B cell (primary cell): ENCODE results near the gene TOP2B. TPM values are rescaled to one million over a fixed set of nuclear protein-coding genes. Genes with fewer than 3 reads are reported as not detected.

Experiments used
- ATAC-seq: fragments of 200-7000 bp; cut with Tn5 transposase; one replicate; pipeline ENCODE4 v1.10.0; 2021; ENCODE audit warnings: low read depth, mild to moderate bottlenecking, moderate number of reproducible peaks, moderate library complexity
- CTCF ChIA-PET: fragments of 350-600 bp; sonication (Branson Sonifier 250); formaldehyde crosslinking; loops from one replicate; lab custom pipeline; 2021; ENCODE audit warnings: antibody characterized with exemption, inconsistent platforms; lab: Charles Lee
- POLR2A ChIA-PET: fragments of 350-600 bp; sonication (Branson Sonifier 250); formaldehyde crosslinking; loops from one replicate; lab custom pipeline; 2021; ENCODE audit warnings: antibody characterized with exemption; lab: Charles Lee
- DNase-seq: peaks from one replicate; pipeline ENCODE4 v3.0.0; 2013
- H2AFZ ChIP-seq: 2 replicates; pipeline ENCODE4 v1.6.1; 2012; ENCODE audit warnings: mild to moderate bottlenecking, low read depth, low read length; ENCODE audit not compliant: insufficient read depth, poor library complexity, severe bottlenecking
- H3K27ac ChIP-seq, 2 donors: 1 replicate in 1 of 2; 2 replicates in 1 of 2; pipeline ENCODE4 v1.5.1; 2012 to 2013; ENCODE audit warnings: low read length in 2 of 2, mild to moderate bottlenecking in 2 of 2, moderate library complexity in 1 of 2
- H3K27me3 ChIP-seq, 4 experiments: fragments of 200-600 bp in 1 of 4; sonication (generic) in 1 of 4; replicated peaks in 1 of 4; 1 replicate in 2 of 4; 2 replicates in 2 of 4; pipeline versions ENCODE4 v1.6.1 to v1.7.0; 2013 to 2016; ENCODE audit warnings: low read length in 3 of 4, mild to moderate bottlenecking in 2 of 4, mixed read lengths in 1 of 4, moderate library complexity in 1 of 4; ENCODE audit not compliant: insufficient read depth in 4 of 4, control insufficient read depth in 3 of 4; ENCODE audit errors: control extremely low read depth in 1 of 4
- H3K36me3 ChIP-seq, 2 experiments: replicated peaks in 1 of 2; 1 replicate in 1 of 2; 2 replicates in 1 of 2; pipeline versions ENCODE4 v1.6.1 to v1.7.1; 2013; ENCODE audit warnings: low read length in 1 of 2; ENCODE audit not compliant: insufficient read depth in 2 of 2, control insufficient read depth in 1 of 2; ENCODE audit errors: control extremely low read depth in 1 of 2, extremely low read depth in 1 of 2
- H3K4me1 ChIP-seq, 2 donors: fragments of 200-600 bp in 1 of 2; sonication (generic) in 1 of 2; 1 replicate in 1 of 2; 2 replicates in 1 of 2; pipeline versions ENCODE4 v1.5.1 to v1.6.1; 2013 to 2017; ENCODE audit warnings: low read length in 2 of 2; ENCODE audit not compliant: control insufficient read depth in 2 of 2, insufficient read depth in 2 of 2
- H3K4me2 ChIP-seq: replicated peaks from 2 replicates; pipeline ENCODE3; 2012; ENCODE audit warnings: mild to moderate bottlenecking, low read depth, low read length; ENCODE audit not compliant: poor library complexity, severe bottlenecking
- H3K4me3 ChIP-seq, 5 experiments: fragments of 200-600 bp in 1 of 5; sonication (generic) in 1 of 5; 1 replicate in 3 of 5; 2 replicates in 2 of 5; pipeline versions ENCODE4 v1.5.1 to v1.7.0; 2011 to 2016; ENCODE audit warnings: low read length in 4 of 5, mild to moderate bottlenecking in 4 of 5, low read depth in 2 of 5, control low read depth in 1 of 5, moderate library complexity in 1 of 5; ENCODE audit not compliant: insufficient read depth in 1 of 5; ENCODE audit errors: control extremely low read depth in 1 of 5, extremely low read depth in 1 of 5
- H3K79me2 ChIP-seq: fragments of 200-600 bp; sonication (generic); one replicate; pipeline ENCODE4 v1.6.0; 2016; ENCODE audit warnings: low read length; ENCODE audit not compliant: control insufficient read depth, insufficient read depth
- H3K9ac ChIP-seq: fragments of 200-600 bp; sonication (generic); 2 replicates; pipeline ENCODE4 v1.6.1; 2017; ENCODE audit warnings: mild to moderate bottlenecking, low read length, moderate library complexity
- H3K9me3 ChIP-seq, 3 donors: one replicate each; pipeline versions ENCODE4 v1.6.1 to v1.7.1; 2013; ENCODE audit warnings: low read length in 2 of 3; ENCODE audit not compliant: control insufficient read depth in 2 of 3, insufficient read depth in 1 of 3; ENCODE audit errors: control extremely low read depth in 1 of 3
- H4K20me1 ChIP-seq: 2 replicates; pipeline ENCODE4 v1.6.0; 2012; ENCODE audit warnings: mild to moderate bottlenecking, low read length; ENCODE audit not compliant: insufficient read depth, control insufficient read depth, poor library complexity, severe bottlenecking
- H3K27ac Mint-ChIP-seq: one replicate; pipeline ENCODE4 v1.8.0; 2021; ENCODE audit warnings: mixed read lengths
- H3K27me3 Mint-ChIP-seq: one replicate; pipeline ENCODE4 v1.8.0; 2021; ENCODE audit warnings: mixed read lengths
- H3K4me1 Mint-ChIP-seq: one replicate; pipeline ENCODE4 v1.8.0; 2021; ENCODE audit warnings: mixed read lengths
- H3K4me3 Mint-ChIP-seq: one replicate; pipeline ENCODE4 v1.8.0; 2021; ENCODE audit warnings: mixed read lengths
- H3K9me3 Mint-ChIP-seq: one replicate; pipeline ENCODE4 v1.8.0; 2022; ENCODE audit warnings: mixed read lengths; ENCODE audit not compliant: insufficient read depth
- EZH2 ChIP-seq: IDR thresholded peaks from 2 replicates; pipeline ENCODE4 v1.6.1; 2012; ENCODE audit warnings: borderline replicate concordance, low read depth, mild to moderate bottlenecking, moderate library complexity, low read length; ENCODE audit not compliant: insufficient read depth, poor library complexity, severe bottlenecking
- WGBS: methylation state at CpG from one replicate; pipeline ENCODE4 v1.1.5; 2013; ENCODE audit warnings: missing lambda C conversion rate; ENCODE audit not compliant: insufficient coverage; 5-methylcytosine and 5-hydroxymethylcytosine counted together
- intact Hi-C: fragments of 100-400 bp; cut with micrococcal nuclease; formaldehyde crosslinking; loops from one replicate; pipeline ENCODE4 v1.10.0; 2022
- polyA plus RNA-seq: library from polyadenylated mRNA; depleted of rRNA; stranded (reverse); fragments of >200 nt; gene quantifications from 2 replicates; pipeline ENCODE4 v1.2.3, GENCODE V29; 2012
- total RNA-seq, 2 donors: library from RNA; stranded (reverse); fragments of 120-200 nt in 1 of 2; gene quantifications; 1 replicate in 1 of 2; 2 replicates in 1 of 2; pipeline versions ENCODE4 v1.2.3 to v1.2.4, GENCODE V29; 2013 to 2022
- TF ChIP-seq, protein P1 (sequence below): fragments of 200-600 bp; IDR thresholded peaks from one replicate; pipeline ENCODE4 v1.8.0; 2022; ENCODE audit warnings: antibody characterized with exemption, mild to moderate bottlenecking

The TOP2B gene
- total and polyA plus RNA-seq, 2 donors (not counting 1 experiment from before 2014, with no cell fraction given) = 22.2 to 149 TPM

DNA sequence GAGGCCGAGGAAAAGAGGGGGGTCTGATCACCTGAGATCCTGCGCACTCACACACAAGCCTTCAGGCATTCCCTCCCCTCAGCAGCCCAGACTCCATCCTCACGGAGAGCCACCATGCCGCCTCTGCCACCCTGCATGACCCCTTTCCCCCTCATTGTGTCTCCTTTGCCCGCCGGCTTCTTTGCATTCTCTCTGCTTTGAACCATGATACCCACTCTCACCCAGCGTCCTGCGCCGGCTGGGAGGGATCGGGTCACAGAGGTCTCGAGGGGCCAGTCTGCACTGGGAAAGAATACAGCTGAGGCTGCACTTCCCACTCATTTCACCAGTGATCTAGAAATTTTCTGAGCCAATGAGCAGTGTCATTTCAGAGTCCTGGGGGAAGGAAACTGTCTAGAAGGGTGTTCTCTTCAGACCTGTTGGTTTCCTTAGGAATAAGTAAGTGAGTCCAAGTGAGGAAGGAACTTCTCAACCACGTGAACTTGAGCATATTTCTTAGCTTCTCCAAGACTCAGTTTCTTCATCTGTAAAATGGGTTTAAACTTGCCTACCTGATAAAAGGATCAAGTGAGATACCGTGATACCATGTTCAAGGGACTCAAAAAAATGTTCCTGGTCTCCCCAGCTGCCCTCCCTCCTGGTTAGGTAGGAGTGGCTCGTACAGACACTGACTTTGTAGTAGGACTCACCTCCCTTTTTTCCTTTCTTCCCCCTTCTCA lies 96.7 kb downstream of the TOP2B start:
- Histone ChIP-seq H3K79me2 (no peaks in the 10 kb centered on the region), H3K36me3 (no peaks in the 10 kb centered on the region), H3K27me3 (no peaks in the 10 kb centered on the region), H3K9ac (no peak overlapping the region), H3K4me3 (no peak overlapping the region), H3K9me3 (no peaks in the 10 kb centered on the region), H3K4me1 (no peaks in the 10 kb centered on the region), H4K20me1 (no peaks in the 10 kb centered on the region), H3K4me2 (no peak overlapping the region), H3K27ac (no peak overlapping the region), H2AFZ (no peak overlapping the region)
- ChIA-PET CTCF (no interaction called here), POLR2A (no interaction called here)
- H3K9me3 Mint-ChIP-seq = no peaks in the 10 kb centered on the region
- H3K4me3 Mint-ChIP-seq = no peak overlapping the region
- no peak for TF ChIP-seq EZH2
- TF ChIP-seq, protein P1, sequence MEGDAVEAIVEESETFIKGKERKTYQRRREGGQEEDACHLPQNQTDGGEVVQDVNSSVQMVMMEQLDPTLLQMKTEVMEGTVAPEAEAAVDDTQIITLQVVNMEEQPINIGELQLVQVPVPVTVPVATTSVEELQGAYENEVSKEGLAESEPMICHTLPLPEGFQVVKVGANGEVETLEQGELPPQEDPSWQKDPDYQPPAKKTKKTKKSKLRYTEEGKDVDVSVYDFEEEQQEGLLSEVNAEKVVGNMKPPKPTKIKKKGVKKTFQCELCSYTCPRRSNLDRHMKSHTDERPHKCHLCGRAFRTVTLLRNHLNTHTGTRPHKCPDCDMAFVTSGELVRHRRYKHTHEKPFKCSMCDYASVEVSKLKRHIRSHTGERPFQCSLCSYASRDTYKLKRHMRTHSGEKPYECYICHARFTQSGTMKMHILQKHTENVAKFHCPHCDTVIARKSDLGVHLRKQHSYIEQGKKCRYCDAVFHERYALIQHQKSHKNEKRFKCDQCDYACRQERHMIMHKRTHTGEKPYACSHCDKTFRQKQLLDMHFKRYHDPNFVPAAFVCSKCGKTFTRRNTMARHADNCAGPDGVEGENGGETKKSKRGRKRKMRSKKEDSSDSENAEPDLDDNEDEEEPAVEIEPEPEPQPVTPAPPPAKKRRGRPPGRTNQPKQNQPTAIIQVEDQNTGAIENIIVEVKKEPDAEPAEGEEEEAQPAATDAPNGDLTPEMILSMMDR = no peak
- 93% methylated on average over 8 of the region's 14 CpGs for WGBS
- ATAC-seq = no peak
- no peak overlapping the region for H3K27ac Mint-ChIP-seq
- peaks cover 5% of the 10 kb centered on the region for H3K27me3 Mint-ChIP-seq
- DNase-seq = no peak
- intact Hi-C loops = no loop called here
- no peaks in the 10 kb centered on the region for H3K4me1 Mint-ChIP-seq

- peaks cover 5% of the 10 kb centered on the region for H3K27me3 Mint-ChIP-seq
- no peak for ATAC-seq
- TF ChIP-seq EZH2 = no peak
- TF ChIP-seq, protein P1 = no peak
- no peaks in the 10 kb centered on the region for H4K20me1 ChIP-seq
- H3K4me1 Mint-ChIP-seq = no peaks in the 10 kb centered on the region
- no peak overlapping the region for H3K4me2 ChIP-seq
- H3K36me3 ChIP-seq = no peaks in the 10 kb centered on the region
- CTCF ChIA-PET = no interaction called here
- H3K4me3 ChIP-seq = no peak overlapping the region
- no peak overlapping the region for H3K27ac Mint-ChIP-seq
- POLR2A ChIA-PET = no interaction called here
- intact Hi-C loops = no loop called here
- no peak overlapping the region for H2AFZ ChIP-seq
- 97% methylated on average over 8 of the region's 10 CpGs for WGBS
- no peaks in the 10 kb centered on the region for H3K9me3 ChIP-seq
- no peaks in the 10 kb centered on the region for H3K9me3 Mint-ChIP-seq
- H3K27ac ChIP-seq = no peak overlapping the region
- no peaks in the 10 kb centered on the region for H3K4me1 ChIP-seq
- H3K4me3 Mint-ChIP-seq = no peak overlapping the region
- no peaks in the 10 kb centered on the region for H3K79me2 ChIP-seq
- no peak for DNase-seq
- H3K27me3 ChIP-seq = no peaks in the 10 kb centered on the region
- H3K9ac ChIP-seq = no peak overlapping the region
Observed at GRCh38 chr3:25567388-25567787, 97.3 kb downstream of the TOP2B start.
